ENCODE measurements around the gene PTPRJ. TPM values are rescaled to one million over a fixed set of nuclear protein-coding genes. Genes with fewer than 3 reads are reported as not detected.

The PTPRJ gene
- total RNA-seq, 1 experiment from 2014 or later = 43.7 TPM

DNA sequence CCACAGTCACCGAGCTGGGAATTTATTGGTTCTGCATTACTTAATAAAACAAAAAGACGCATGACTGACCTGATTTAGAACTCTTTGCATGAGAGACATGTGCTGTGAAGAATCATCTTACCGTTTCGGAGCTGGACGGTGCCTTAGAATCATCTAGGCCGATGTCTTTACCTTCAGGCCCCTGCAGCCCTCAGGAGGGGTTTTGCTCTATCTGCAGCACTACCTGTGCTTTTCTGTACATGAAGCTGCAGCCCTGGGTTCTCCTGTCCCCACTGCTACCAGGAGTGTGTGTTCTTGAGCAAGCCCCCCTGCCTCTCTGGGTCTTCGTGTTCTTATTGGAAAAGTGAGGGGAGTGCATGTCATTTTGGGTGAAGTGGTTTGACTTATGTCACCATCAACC lies 142.3 kb downstream of the PTPRJ start:
- peaks cover 3% of the 10 kb centered on the region; the same call in 1 of the 2 replicates for H3F3A ChIP-seq (ENCODE audit: insufficient read depth, low read depth)
- no peaks in the 10 kb centered on the region for H3K27me3 ChIP-seq (ENCODE audit: insufficient read depth, low read depth)
- no peak overlapping the region for H3K4me2 ChIP-seq
- no peaks in the 10 kb centered on the region; the same call in 1 of the 2 replicates for H4K20me1 ChIP-seq (ENCODE audit: insufficient read depth)
- H3K4me3 ChIP-seq = no peak overlapping the region
- no peaks in the 10 kb centered on the region for H3K4me1 ChIP-seq (replicated peaks; ENCODE audit: insufficient read depth)
- H3K36me3 ChIP-seq (ENCODE audit: low read depth) = peaks cover 34% of the 10 kb centered on the region
- DNase-seq = no peak
- no peak overlapping the region for H3K27ac ChIP-seq
- TF ChIP-seq CTCF (conservative IDR thresholded peaks at IDR 0.05) (no peak), EZH2 (IDR thresholded peaks at IDR 0.05; ENCODE audit: low read depth) (no peak)
- no TSS peak for BruUV-seq (replicated peaks)
- H3K79me2 ChIP-seq (ENCODE audit: low read depth) = no peaks in the 10 kb centered on the region
- H2AFZ ChIP-seq = no peak overlapping the region
- ChIA-PET CTCF (no interaction called here), POLR2A (ENCODE audit: unreplicated experiment) (no interaction called here)
- intact Hi-C loops (cut with micrococcal nuclease; ENCODE audit: unreplicated experiment) = no loop called here
- H3K9me2 ChIP-seq (ENCODE audit: insufficient read depth) = no peaks in the 10 kb centered on the region
- H3K9me3 ChIP-seq (ENCODE audit: insufficient read depth, low read depth) = no peaks in the 10 kb centered on the region

- H3K36me3 ChIP-seq (ENCODE audit: low read depth) = peaks cover 41% of the 10 kb centered on the region
- no peaks in the 10 kb centered on the region; the same call in 1 of the 2 replicates for H3F3A ChIP-seq (ENCODE audit: insufficient read depth, low read depth)
- no peaks in the 10 kb centered on the region for H3K27me3 ChIP-seq (ENCODE audit: insufficient read depth, low read depth)
- intact Hi-C loops (cut with micrococcal nuclease; ENCODE audit: unreplicated experiment) = no loop called here
- TF ChIP-seq EZH2 (IDR thresholded peaks at IDR 0.05; ENCODE audit: low read depth) (no peak), CTCF (conservative IDR thresholded peaks at IDR 0.05) (no peak)
- BruUV-seq (replicated peaks) = no TSS peak
- no peak overlapping the region for H2AFZ ChIP-seq
- no peak overlapping the region for H3K27ac ChIP-seq
- H3K79me2 ChIP-seq (ENCODE audit: low read depth) = no peaks in the 10 kb centered on the region
- H3K4me1 ChIP-seq (replicated peaks; ENCODE audit: insufficient read depth) = no peaks in the 10 kb centered on the region
- H3K9me2 ChIP-seq (ENCODE audit: insufficient read depth) = no peaks in the 10 kb centered on the region
- H3K4me2 ChIP-seq = no peak overlapping the region
- POLR2A ChIA-PET (ENCODE audit: unreplicated experiment) = no interaction called here
- CTCF ChIA-PET = no interaction called here
- DNase-seq = no peak
- no peaks in the 10 kb centered on the region for H3K9me3 ChIP-seq (ENCODE audit: insufficient read depth, low read depth)
- no peaks in the 10 kb centered on the region; the same call in 1 of the 2 replicates for H4K20me1 ChIP-seq (ENCODE audit: insufficient read depth)
- H3K4me3 ChIP-seq = no peak overlapping the region
Measured at GRCh38 chr11:48123254-48123875, 143.0 kb downstream of the PTPRJ start.

DNA sequence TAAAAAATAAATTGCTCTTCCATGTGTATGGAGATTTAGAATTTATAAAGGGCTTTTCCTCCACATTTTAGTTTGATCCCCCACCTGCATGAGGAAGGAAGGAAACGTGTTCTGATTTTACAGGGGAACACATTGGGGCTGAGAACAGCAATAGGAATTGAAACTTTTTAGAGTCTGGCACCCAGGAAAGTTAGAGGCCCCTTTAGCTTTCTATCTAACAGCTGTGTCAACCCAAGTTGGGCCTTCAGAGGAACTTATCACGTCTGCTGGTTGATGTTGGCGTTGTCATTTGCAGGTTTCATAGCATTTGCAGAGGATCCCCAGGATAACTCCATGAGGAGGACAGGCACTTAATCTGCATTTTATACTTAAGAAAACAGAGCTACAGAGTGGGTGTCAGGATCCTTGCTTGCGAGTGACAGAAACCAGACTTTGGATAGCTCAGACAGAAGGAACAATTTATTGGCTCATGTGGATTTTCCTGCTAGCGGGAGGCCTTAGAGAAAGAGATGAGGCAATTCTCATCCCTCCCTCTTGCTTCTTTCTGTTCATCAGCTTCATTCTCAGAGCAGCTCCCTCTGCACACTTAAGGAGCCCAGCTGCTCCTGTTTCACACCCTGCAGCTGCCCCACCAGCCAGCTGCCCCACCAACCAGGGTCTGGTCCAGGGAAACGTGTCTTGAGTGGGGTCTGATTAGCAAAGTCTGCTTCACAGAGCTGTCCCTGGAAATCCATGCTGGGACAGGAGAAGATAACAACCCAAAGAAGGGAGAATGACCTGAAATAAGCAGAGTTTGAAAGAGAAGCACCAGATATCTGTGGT lies 143.8 kb downstream of the PTPRJ start:
- Histone ChIP-seq H3K4me3 (no peak overlapping the region), H3F3A (ENCODE audit: insufficient read depth, low read depth) (no peaks in the 10 kb centered on the region; the same call in 1 of the 2 replicates), H3K27ac (no peak overlapping the region), H3K4me2 (no peak overlapping the region), H2AFZ (no peak overlapping the region), H3K9me2 (ENCODE audit: insufficient read depth) (no peaks in the 10 kb centered on the region), H3K4me1 (replicated peaks; ENCODE audit: insufficient read depth) (no peaks in the 10 kb centered on the region), H3K36me3 (ENCODE audit: low read depth) (peaks cover 48% of the 10 kb centered on the region), H3K27me3 (ENCODE audit: insufficient read depth, low read depth) (no peaks in the 10 kb centered on the region), H3K9me3 (ENCODE audit: insufficient read depth, low read depth) (no peaks in the 10 kb centered on the region), H3K79me2 (ENCODE audit: low read depth) (no peaks in the 10 kb centered on the region), H4K20me1 (ENCODE audit: insufficient read depth) (no peaks in the 10 kb centered on the region; the same call in 1 of the 2 replicates)
- DNase-seq = no peak
- no TSS peak for BruUV-seq (replicated peaks)
- ChIA-PET POLR2A (ENCODE audit: unreplicated experiment) (no interaction called here), CTCF (interaction anchor here (0.6 kb wide), 1 partner anchor 55 kb away, joined by 7 read pairs; no protein-coding TSS in a partner anchor)
- intact Hi-C loops (cut with micrococcal nuclease; ENCODE audit: unreplicated experiment) = no loop called here
- no peak for TF ChIP-seq EZH2 (IDR thresholded peaks at IDR 0.05; ENCODE audit: low read depth)
- no peak for TF ChIP-seq CTCF (conservative IDR thresholded peaks at IDR 0.05)

Data from PC-9 (cell line).